HepG2 (cell line): ENCODE results near the gene BOD1L1. TPM values are rescaled to one million over a fixed set of nuclear protein-coding genes. Genes with fewer than 3 reads are reported as not detected.

Experiments
- ATF7 ChIP-seq, 2 experiments: fragments of 450-650 bp in 1 of 2; sonication (generic) in 1 of 2; formaldehyde crosslinking in 1 of 2; IDR thresholded peaks; 2 replicates each; pipeline versions ENCODE4 v1.4.0 to v1.6.1; 2016 to 2020; ENCODE audit warnings: antibody characterized with exemption in 1 of 2, mild to moderate bottlenecking in 1 of 2, missing genetic modification reagents in 1 of 2
- CCDC6 ChIP-seq: sonication (generic); formaldehyde crosslinking; IDR thresholded peaks from 2 replicates; pipeline ENCODE4 v1.8.1; 2022; ENCODE audit warnings: mild to moderate bottlenecking, missing genetic modification reagents, moderate library complexity
- CEBPG ChIP-seq: IDR thresholded peaks from 2 replicates; pipeline ENCODE4 v1.6.1; 2016
- CREB1 ChIP-seq, 2 experiments: fragments of 450-650 bp in 1 of 2; IDR thresholded peaks; 2 replicates each; pipeline ENCODE4 v1.6.1; 2016 to 2017; ENCODE audit warnings: control low read depth in 1 of 2, mild to moderate bottlenecking in 1 of 2, missing compliant biosample characterization in 1 of 2, missing genetic modification characterization in 1 of 2
- ELF4 ChIP-seq: sonication (generic); formaldehyde crosslinking; IDR thresholded peaks from 2 replicates; pipeline ENCODE4 v1.5.0; 2020; ENCODE audit warnings: missing genetic modification reagents, mild to moderate bottlenecking, moderate library complexity, borderline replicate concordance
- ELK4 ChIP-seq: sonication (generic); formaldehyde crosslinking; IDR thresholded peaks from 2 replicates; pipeline ENCODE4 v1.9.0; 2021; ENCODE audit warnings: missing genetic modification reagents, borderline replicate concordance
- GATAD1 ChIP-seq: IDR thresholded peaks from 2 replicates; pipeline ENCODE4 v1.6.1; 2016; ENCODE audit warnings: missing genetic modification reagents, missing compliant biosample characterization
- HNRNPK ChIP-seq: fragments of 200-400 bp; formaldehyde crosslinking; IDR thresholded peaks from 2 replicates; pipeline ENCODE4 v1.6.1; 2018; ENCODE audit warnings: low read length, low read depth, moderate library complexity, mild to moderate bottlenecking; ENCODE audit not compliant: poor library complexity, severe bottlenecking
- HOXA5 ChIP-seq: sonication (generic); formaldehyde crosslinking; IDR thresholded peaks from 2 replicates; pipeline ENCODE4 v1.4.0; 2020; ENCODE audit warnings: missing genetic modification reagents
- JUN ChIP-seq: sonication (generic); formaldehyde crosslinking; IDR thresholded peaks from 2 replicates; pipeline ENCODE4 v1.4.0; 2020; ENCODE audit warnings: mild to moderate bottlenecking, missing genetic modification reagents
- PHF8 ChIP-seq: sonication (generic); formaldehyde crosslinking; IDR thresholded peaks from 2 replicates; pipeline ENCODE4 v1.5.0; 2020; ENCODE audit warnings: missing genetic modification reagents
- SATB2 ChIP-seq: sonication (generic); formaldehyde crosslinking; IDR thresholded peaks from 2 replicates; pipeline ENCODE4 v1.5.0; 2020; ENCODE audit warnings: missing genetic modification reagents
- SMAD1 ChIP-seq: sonication (generic); formaldehyde crosslinking; IDR thresholded peaks from 2 replicates; pipeline ENCODE4 v1.4.0; 2020; ENCODE audit warnings: missing genetic modification reagents, low read depth, mild to moderate bottlenecking, borderline replicate concordance
- ZNF652 ChIP-seq: IDR thresholded peaks from 2 replicates; pipeline ENCODE4 v1.6.1; 2016; ENCODE audit warnings: low read depth, borderline replicate concordance
- ZNF777 ChIP-seq: sonication (generic); formaldehyde crosslinking; IDR thresholded peaks from 2 replicates; pipeline ENCODE4 v1.4.0; 2020; ENCODE audit warnings: missing genetic modification reagents
- ZNF879 ChIP-seq: sonication (generic); formaldehyde crosslinking; IDR thresholded peaks from 2 replicates; pipeline ENCODE4 v1.8.1; 2023; ENCODE audit warnings: missing genetic modification reagents
- polyA plus RNA-seq, 8 experiments: library from polyadenylated mRNA; depleted of rRNA in 3 of 8; stranded (reverse) in 7 of 8; unstranded in 1 of 8; fragments of >200 nt; fragmentation: Illumina TruSeq in 4 of 8; extraction: Trizol in 4 of 8; gene quantifications; 2 replicates each; pipeline versions ENCODE4 v1.2.1 to v1.2.3, GENCODE V29; 2011 to 2016; ENCODE audit warnings: low read depth in 4 of 8, missing spikeins in 1 of 8, mixed read lengths in 1 of 8; ENCODE audit not compliant: insufficient read depth in 1 of 8
- total RNA-seq, 5 experiments: library from RNA; depleted of rRNA; stranded (reverse); fragments of >200 nt; fragmentation: Illumina TruSeq; extraction: Trizol; gene quantifications; 2 replicates each; pipeline ENCODE4 v1.2.3, GENCODE V29; 2016; ENCODE audit warnings: low read depth in 1 of 5
- TF ChIP-seq, protein P1 (sequence below): sonication (generic); formaldehyde crosslinking; IDR thresholded peaks from 2 replicates; pipeline ENCODE4 v1.5.0; 2020; ENCODE audit warnings: mild to moderate bottlenecking, missing genetic modification reagents, borderline replicate concordance
- TF ChIP-seq, protein P2 (sequence below): sonication (generic); formaldehyde crosslinking; IDR thresholded peaks from 2 replicates; pipeline ENCODE4 v1.5.1; 2020; ENCODE audit warnings: missing genetic modification reagents, mild to moderate bottlenecking, borderline replicate concordance
- TF ChIP-seq, protein P3 (sequence below): sonication (generic); formaldehyde crosslinking; IDR thresholded peaks from 2 replicates; pipeline ENCODE4 v1.5.0; 2020; ENCODE audit warnings: missing genetic modification reagents, mild to moderate bottlenecking, borderline replicate concordance

The BOD1L1 gene
- total and polyA plus RNA-seq, 2 of the 13 experiments (the other 11 are each of a cell fraction or from before 2014, with no cell fraction given), result 11.7 to 17.9 TPM

GRCh38 chr4:13627606-13628311 lies at the start of gene BOD1L1 (continued):
- TF ChIP-seq, protein P1, sequence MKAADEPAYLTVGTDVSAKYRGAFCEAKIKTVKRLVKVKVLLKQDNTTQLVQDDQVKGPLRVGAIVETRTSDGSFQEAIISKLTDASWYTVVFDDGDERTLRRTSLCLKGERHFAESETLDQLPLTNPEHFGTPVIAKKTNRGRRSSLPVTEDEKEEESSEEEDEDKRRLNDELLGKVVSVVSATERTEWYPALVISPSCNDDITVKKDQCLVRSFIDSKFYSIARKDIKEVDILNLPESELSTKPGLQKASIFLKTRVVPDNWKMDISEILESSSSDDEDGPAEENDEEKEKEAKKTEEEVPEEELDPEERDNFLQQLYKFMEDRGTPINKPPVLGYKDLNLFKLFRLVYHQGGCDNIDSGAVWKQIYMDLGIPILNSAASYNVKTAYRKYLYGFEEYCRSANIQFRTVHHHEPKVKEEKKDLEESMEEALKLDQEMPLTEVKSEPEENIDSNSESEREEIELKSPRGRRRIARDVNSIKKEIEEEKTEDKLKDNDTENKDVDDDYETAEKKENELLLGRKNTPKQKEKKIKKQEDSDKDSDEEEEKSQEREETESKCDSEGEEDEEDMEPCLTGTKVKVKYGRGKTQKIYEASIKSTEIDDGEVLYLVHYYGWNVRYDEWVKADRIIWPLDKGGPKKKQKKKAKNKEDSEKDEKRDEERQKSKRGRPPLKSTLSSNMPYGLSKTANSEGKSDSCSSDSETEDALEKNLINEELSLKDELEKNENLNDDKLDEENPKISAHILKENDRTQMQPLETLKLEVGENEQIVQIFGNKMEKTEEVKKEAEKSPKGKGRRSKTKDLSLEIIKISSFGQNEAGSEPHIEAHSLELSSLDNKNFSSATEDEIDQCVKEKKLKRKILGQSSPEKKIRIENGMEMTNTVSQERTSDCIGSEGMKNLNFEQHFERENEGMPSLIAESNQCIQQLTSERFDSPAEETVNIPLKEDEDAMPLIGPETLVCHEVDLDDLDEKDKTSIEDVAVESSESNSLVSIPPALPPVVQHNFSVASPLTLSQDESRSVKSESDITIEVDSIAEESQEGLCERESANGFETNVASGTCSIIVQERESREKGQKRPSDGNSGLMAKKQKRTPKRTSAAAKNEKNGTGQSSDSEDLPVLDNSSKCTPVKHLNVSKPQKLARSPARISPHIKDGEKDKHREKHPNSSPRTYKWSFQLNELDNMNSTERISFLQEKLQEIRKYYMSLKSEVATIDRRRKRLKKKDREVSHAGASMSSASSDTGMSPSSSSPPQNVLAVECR, result peak; percentile 96
- TF ChIP-seq ZNF879 (CRISPR knock-in tag) (no peak), CCDC6 (CRISPR knock-in tag) (peak; percentile 88), CEBPG (CRISPR knock-in tag) (peak; percentile 67; the same call in 1 of the 2 replicates), PHF8 (peak; percentile 95), HNRNPK (peak; percentile 60), ELK4 (CRISPR knock-in tag) (peak; percentile 86; the same call in 1 of the 2 replicates), HOXA5 (CRISPR knock-in tag) (peak; percentile 80; the same call in 1 of the 2 replicates), ATF7 (IDR thresholded peaks at IDR 0.05) (peak; percentile 48; the same call in 1 of the 2 replicates), ATF7 (CRISPR knock-in tag; IDR thresholded peaks at IDR 0.05) (peak; percentile 49; the same call in 1 of the 2 replicates), GATAD1 (CRISPR knock-in tag) (peak; percentile 98), ZNF777 (CRISPR knock-in tag) (peak; percentile 79), JUN (CRISPR knock-in tag) (peak; percentile 64), SMAD1 (0 out of 2 replicates have a peak, but pooled peaks have one; percentile 27), ELF4 (CRISPR knock-in tag) (0 out of 2 replicates have a peak, but pooled peaks have one; percentile 65), CREB1 (IDR thresholded peaks at IDR 0.05) (peak; percentile 84), CREB1 (CRISPR knock-in tag; IDR thresholded peaks at IDR 0.05) (peak; percentile 95), SATB2 (CRISPR knock-in tag) (peak; percentile 79; the same call in 1 of the 2 replicates), ZNF652 (CRISPR knock-in tag) (no peak; the same call in 1 of the 2 replicates)
- TF ChIP-seq, protein P2, sequence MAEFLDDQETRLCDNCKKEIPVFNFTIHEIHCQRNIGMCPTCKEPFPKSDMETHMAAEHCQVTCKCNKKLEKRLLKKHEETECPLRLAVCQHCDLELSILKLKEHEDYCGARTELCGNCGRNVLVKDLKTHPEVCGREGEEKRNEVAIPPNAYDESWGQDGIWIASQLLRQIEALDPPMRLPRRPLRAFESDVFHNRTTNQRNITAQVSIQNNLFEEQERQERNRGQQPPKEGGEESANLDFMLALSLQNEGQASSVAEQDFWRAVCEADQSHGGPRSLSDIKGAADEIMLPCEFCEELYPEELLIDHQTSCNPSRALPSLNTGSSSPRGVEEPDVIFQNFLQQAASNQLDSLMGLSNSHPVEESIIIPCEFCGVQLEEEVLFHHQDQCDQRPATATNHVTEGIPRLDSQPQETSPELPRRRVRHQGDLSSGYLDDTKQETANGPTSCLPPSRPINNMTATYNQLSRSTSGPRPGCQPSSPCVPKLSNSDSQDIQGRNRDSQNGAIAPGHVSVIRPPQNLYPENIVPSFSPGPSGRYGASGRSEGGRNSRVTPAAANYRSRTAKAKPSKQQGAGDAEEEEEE, result peak; percentile 3; the same call in 1 of the 2 replicates
- TF ChIP-seq, protein P3, sequence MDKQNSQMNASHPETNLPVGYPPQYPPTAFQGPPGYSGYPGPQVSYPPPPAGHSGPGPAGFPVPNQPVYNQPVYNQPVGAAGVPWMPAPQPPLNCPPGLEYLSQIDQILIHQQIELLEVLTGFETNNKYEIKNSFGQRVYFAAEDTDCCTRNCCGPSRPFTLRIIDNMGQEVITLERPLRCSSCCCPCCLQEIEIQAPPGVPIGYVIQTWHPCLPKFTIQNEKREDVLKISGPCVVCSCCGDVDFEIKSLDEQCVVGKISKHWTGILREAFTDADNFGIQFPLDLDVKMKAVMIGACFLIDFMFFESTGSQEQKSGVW (CRISPR knock-in tag), result no peak
